IPS DF 6.9 (cell line): ENCODE data around the gene SRGAP2B.
"Not testable (repeated sequence)": the region's sequence is repeated elsewhere in the genome, so short reads cannot be mapped to it uniquely, and the experiment has no call there.

Source experiments
- DNase-seq: peaks from one replicate; pipeline ENCODE4 v3.0.0-alpha.2; 2013; ENCODE audit warnings: low read depth, low spot score
- H3K27ac ChIP-seq: one replicate; pipeline ENCODE4 v1.5.1; 2013; ENCODE audit warnings: low read length, control low read depth
- H3K27me3 ChIP-seq: 2 replicates; pipeline ENCODE4 v1.6.1; 2013; ENCODE audit warnings: mild to moderate bottlenecking, low read length; ENCODE audit not compliant: control insufficient read depth, insufficient read depth
- H3K36me3 ChIP-seq: 2 replicates; pipeline ENCODE4 v1.6.1; 2013; ENCODE audit warnings: low read length; ENCODE audit not compliant: control insufficient read depth, insufficient read depth
- H3K4me1 ChIP-seq: 2 replicates; pipeline ENCODE4 v1.6.1; 2013; ENCODE audit warnings: low read length; ENCODE audit not compliant: control insufficient read depth, insufficient read depth
- H3K4me3 ChIP-seq: 2 replicates; pipeline ENCODE4 v1.5.1; 2013; ENCODE audit warnings: mild to moderate bottlenecking, low read length
- H3K9me3 ChIP-seq: 2 replicates; pipeline ENCODE4 v1.6.1; 2013; ENCODE audit warnings: low read length, inconsistent platforms; ENCODE audit not compliant: control insufficient read depth, insufficient read depth
- WGBS: extraction: QIAGEN DNeasy Blood & Tissue Kit; methylation state at CpG from one replicate; pipeline ENCODE4 v1.1.7; 2013; ENCODE audit warnings: mixed read lengths, missing lambda C conversion rate; ENCODE audit not compliant: insufficient read length, insufficient coverage; 5-methylcytosine and 5-hydroxymethylcytosine counted together

The SRGAP2B gene

DNA sequence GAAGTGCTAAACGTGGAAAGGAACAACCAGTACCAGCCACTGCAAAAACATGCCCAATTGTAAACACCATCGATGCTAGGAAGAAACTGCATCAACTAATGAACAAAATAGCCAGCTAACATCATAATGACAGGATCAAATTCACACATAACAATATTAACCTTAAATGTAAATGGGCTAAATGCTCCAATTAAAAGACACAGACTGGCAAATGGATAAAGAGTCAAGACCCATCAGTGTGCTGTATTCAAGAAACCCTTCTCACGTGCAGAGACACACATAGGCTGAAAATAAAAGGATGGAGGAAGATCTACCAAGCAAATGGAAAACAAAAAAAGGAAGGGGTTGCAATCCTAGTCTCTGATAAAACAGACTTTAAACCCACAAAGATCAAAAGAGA lies 128.6 kb downstream of the SRGAP2B start:
- not testable (repeated sequence) for H3K4me1 ChIP-seq, DNase-seq, H3K27me3 ChIP-seq, H3K27ac ChIP-seq, H3K4me3 ChIP-seq, H3K9me3 ChIP-seq, H3K36me3 ChIP-seq
- WGBS, result no CpG with 5 or more reads among the region's 3 CpGs

DNA sequence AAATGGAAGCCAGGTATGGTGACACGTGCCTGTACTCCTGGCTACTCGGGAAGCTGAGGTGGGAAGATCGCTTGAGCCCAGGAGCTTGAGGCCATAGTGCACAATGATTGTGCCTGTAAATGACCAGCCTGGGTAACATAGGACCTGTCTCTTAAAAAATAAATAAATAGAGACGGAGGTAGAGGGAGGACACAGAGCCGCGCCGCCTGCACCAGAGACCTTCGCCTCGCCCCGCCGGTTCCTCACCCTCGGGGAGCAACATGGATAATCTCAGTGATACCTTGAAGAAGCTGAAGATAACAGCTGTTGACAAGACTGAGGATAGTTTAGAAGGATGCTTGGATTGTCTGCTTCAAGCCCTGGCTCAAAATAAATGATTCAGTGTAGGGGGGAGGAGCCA lies 130.4 kb downstream of the SRGAP2B start:
- not testable (repeated sequence) for H3K27ac ChIP-seq, H3K27me3 ChIP-seq, H3K36me3 ChIP-seq, H3K4me1 ChIP-seq, H3K4me3 ChIP-seq, H3K9me3 ChIP-seq, DNase-seq
- WGBS, result no CpG with 5 or more reads among the region's 12 CpGs

DNA sequence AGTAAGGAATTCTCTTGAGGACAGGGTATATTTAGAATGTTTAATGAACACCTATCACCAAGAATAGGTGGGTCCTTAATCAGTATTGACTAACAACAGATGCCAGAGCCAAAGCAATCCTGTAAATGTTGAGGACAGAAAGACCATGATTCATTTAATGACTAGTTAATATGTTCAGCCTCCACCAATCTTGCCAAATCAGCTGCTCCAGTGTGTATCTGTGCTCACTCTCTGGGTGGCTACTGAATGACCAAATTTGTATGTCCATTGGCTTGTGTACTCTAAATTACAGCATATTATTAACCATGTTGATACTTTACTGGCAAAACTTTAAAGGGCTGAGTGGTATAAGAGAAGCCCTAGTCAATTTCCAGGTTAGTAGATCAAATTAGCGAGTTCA lies 130.9 kb downstream of the SRGAP2B start:
- H3K27ac ChIP-seq, H3K27me3 ChIP-seq, H3K9me3 ChIP-seq, H3K4me1 ChIP-seq, H3K36me3 ChIP-seq, DNase-seq, H3K4me3 ChIP-seq: not testable (repeated sequence)
- WGBS, result no CpG with 5 or more reads among the region's 1 CpG

- H3K4me3 ChIP-seq, H3K36me3 ChIP-seq: not testable (repeated sequence)
Observed at GRCh38 chr1:144963571-144963970, 131.6 kb downstream of the SRGAP2B start.

DNA sequence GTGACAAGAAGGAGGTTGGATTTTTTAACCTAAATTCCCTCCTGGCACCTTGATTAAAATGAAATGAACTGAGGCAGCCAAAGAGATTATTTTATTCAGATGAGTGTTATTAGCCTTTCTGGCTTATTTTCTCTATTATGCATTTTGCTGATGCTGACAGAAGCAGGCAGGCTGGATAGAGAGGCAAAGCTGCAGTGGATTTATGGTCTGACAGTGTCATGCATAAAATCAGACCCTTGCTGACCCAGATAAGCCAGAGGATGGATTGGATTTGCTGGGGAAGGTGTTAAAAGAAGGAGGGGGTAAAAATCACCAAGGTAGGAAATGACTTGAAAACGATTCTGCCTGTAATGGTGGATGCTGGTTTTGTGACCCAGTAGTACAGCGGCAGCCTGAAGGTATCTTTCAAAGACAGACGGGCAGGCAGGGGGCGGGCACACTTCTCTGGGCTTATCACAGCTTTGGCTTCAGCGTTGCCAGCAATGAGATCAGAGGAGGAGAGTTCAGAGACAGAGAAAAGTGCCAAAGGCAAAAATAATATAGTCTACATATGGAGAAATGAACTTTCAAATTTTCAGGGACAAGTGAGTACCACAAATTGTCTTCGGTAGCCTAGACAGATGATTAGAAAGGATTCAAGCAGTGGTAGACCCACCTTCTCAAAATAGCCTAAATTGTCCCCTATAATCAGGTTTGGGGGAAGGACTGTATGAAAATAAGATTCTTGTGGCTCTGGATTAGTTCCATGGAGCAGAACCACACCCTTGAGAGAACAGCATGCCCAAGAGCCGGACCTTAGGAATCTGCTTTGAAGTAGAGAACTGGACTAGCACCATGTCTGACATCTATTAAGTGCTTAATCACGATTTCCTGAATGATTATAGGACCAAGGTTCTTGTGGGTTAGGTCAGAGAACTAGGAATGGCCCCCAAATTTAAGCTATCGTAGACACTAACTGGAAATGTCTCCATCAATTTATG lies 133.2 kb downstream of the SRGAP2B start:
- DNase-seq, H3K27ac ChIP-seq, H3K4me1 ChIP-seq, H3K4me3 ChIP-seq, H3K36me3 ChIP-seq, H3K9me3 ChIP-seq, H3K27me3 ChIP-seq: not testable (repeated sequence)
- no CpG with 5 or more reads among the region's 9 CpGs for WGBS

More at GRCh38 chr1:144963571-144963970, 131.6 kb downstream of the SRGAP2B start:
- H3K27me3 ChIP-seq, H3K27ac ChIP-seq, H3K4me1 ChIP-seq, DNase-seq, H3K9me3 ChIP-seq: not testable (repeated sequence)
- WGBS, result no CpG with 5 or more reads among the region's 3 CpGs

DNA sequence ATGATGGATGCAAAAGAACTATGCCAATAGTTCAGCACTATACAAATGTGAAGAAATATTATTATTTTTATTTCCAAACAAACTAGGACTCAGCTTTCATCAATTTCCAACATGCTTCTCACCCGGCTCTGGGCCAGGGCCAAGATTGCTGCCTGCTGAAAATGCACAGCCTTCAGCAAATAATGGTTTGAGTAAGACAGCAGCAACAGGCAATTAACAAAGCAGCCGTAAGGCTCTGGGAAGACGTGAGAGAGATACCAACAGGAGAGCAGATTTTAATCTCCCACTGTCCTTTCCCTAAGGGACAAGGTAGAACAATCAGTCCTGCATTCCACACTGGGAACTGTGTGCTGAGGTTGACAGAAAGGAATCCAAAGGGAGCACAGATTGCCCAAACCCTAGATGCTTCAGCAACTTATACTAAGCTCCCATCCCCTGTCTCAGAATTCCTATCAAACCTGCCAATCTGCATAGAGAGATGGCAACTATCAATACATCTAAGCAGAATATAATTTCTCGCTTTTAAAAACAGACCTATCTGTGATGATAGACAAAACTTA lies 134.1 kb downstream of the SRGAP2B start:
- H3K4me1 ChIP-seq, H3K4me3 ChIP-seq, H3K9me3 ChIP-seq, H3K27ac ChIP-seq, H3K27me3 ChIP-seq, DNase-seq, H3K36me3 ChIP-seq: not testable (repeated sequence)
- WGBS, result no CpG with 5 or more reads among the region's 4 CpGs

DNA sequence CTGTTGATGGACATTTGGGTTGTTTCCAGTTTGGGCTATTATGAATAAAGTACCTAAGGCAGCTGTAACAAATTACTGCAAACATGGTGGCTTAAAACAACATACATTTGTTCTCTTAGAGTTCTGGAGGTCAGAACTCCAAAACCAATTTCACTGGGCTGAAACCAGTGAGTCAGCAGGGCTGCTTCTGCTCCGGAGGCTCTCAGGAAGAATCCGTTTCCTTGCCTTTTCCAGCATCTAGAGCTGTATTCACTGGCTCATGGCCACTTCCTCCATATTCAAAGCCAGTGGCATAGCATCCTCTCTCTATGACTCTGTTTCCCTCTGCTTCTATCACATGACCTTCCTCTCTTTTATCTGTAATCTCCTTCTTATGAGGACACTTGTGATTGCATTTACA lies 146.7 kb downstream of the SRGAP2B start:
- DNase-seq, H3K9me3 ChIP-seq, H3K27me3 ChIP-seq, H3K4me3 ChIP-seq, H3K27ac ChIP-seq, H3K4me1 ChIP-seq, H3K36me3 ChIP-seq: not testable (repeated sequence)
- WGBS, result no CpG with 5 or more reads among the region's 2 CpGs

DNA sequence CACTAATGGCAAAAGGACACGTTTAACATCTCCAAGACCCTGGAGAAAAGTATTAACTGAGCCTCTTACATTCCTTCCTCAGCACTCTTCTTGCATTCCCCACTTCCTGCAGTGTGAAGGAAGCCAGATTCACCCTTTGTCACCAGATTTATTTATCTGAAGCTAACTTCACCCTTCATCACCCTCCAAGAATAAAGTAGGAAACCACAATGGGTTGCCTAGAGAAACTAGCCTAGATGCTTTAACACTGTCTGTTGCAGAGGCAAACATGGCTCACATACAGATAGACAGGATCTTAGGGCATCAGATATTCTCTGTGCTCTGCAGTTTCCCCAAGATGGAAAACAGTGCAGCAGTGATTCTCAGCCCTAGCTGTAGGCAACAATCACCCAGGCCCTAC lies 147.6 kb downstream of the SRGAP2B start:
- WGBS, result no CpG with 5 or more reads among the region's 1 CpG
- not testable (repeated sequence) for H3K27ac ChIP-seq, DNase-seq, H3K9me3 ChIP-seq, H3K27me3 ChIP-seq, H3K4me3 ChIP-seq, H3K4me1 ChIP-seq, H3K36me3 ChIP-seq

DNA sequence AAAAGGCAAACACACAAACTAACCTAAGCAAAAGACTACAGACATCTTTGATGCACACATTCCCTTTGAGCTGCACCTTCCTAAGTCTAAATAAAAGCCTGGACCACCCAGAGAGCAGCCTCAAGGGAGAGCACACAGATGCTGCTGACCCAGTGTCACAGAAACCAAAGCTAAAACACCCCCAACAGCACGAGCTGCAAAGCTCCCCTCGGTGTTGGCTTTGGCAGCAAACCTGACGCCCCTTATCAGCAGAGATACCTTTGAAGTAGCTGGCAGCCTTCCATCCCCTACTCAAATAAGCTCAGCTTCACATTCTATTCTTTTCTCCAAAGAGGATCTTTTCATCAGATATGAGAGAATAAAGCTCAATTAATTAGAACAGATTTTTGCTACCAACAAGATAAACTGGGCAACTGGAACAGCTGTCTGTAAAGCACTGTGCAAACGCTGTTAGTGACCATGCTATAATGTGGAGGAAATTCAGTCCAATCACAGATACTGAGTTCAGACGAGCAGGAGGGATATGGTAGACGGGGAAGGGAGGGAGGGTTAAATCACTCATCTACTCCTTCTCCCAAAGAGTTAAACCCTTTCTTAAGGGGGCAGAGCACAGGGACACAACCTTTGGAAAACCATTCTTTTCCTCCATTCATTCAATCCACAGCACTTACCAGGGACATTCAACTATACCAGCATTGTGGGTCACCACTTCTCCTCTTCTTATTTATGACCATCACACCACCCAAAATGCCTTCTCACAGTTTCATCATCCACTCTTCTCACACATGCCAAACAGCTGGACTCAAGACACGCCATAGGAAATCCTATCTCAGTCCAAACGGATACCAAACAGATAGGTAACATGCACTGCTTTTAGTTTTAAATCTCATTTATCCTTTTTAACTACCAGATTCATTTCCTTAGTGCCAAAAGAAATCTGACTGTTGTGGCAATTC lies 148.3 kb downstream of the SRGAP2B start:
- not testable (repeated sequence) for H3K36me3 ChIP-seq, H3K27ac ChIP-seq, H3K9me3 ChIP-seq, H3K27me3 ChIP-seq, H3K4me3 ChIP-seq, H3K4me1 ChIP-seq, DNase-seq
- no CpG with 5 or more reads among the region's 8 CpGs for WGBS

- not testable (repeated sequence) for DNase-seq, H3K27me3 ChIP-seq
Observed at GRCh38 chr1:144941710-144942109, 153.4 kb downstream of the SRGAP2B start.

More at GRCh38 chr1:144941710-144942109, 153.4 kb downstream of the SRGAP2B start:
- H3K4me3 ChIP-seq, H3K9me3 ChIP-seq, H3K36me3 ChIP-seq, H3K4me1 ChIP-seq, H3K27ac ChIP-seq: not testable (repeated sequence)
- WGBS, result no CpG with 5 or more reads among the region's 1 CpG
